HG03520 (cell line): ENCODE results near the gene TGFB1I1.
"Not testable (repeated sequence)": the region's sequence is repeated elsewhere in the genome, so short reads cannot be mapped to it uniquely, and the experiment has no call there.

Experiments used
- ATAC-seq: cut with Tn5 transposase; IDR thresholded peaks from one replicate; pipeline ENCODE4 v1.9.1; 2021; ENCODE audit warnings: mild to moderate bottlenecking, moderate library complexity; ENCODE audit not compliant: unreplicated experiment

Gene TGFB1I1

GRCh38 chr16:31471875-31472708, at the start of gene TGFB1I1:
Gene TGFB1I1, plus strand, starts transcription at chr16:31472152. Its CDS starts 37 bp downstream, at chr16:31472189.
- no peak for ATAC-seq

GRCh38 chr16:31423241-31423640, 48.7 kb upstream of the TGFB1I1 start:
- ATAC-seq: no peak

- ATAC-seq: no peak
These were observed 48.2 kb upstream of the TGFB1I1 start for GRCh38 chr16:31423801-31424200.

- no peak for ATAC-seq
These were observed 44.3 kb upstream of the TGFB1I1 start for GRCh38 chr16:31427441-31428278.

- no peak for ATAC-seq
These were observed 43.7 kb upstream of the TGFB1I1 start, which contains the start of gene COX6A2 for GRCh38 chr16:31428279-31428597. Gene COX6A2, minus strand, starts transcription at chr16:31428360. Its CDS starts 35 bp downstream, at chr16:31428325.

DNA sequence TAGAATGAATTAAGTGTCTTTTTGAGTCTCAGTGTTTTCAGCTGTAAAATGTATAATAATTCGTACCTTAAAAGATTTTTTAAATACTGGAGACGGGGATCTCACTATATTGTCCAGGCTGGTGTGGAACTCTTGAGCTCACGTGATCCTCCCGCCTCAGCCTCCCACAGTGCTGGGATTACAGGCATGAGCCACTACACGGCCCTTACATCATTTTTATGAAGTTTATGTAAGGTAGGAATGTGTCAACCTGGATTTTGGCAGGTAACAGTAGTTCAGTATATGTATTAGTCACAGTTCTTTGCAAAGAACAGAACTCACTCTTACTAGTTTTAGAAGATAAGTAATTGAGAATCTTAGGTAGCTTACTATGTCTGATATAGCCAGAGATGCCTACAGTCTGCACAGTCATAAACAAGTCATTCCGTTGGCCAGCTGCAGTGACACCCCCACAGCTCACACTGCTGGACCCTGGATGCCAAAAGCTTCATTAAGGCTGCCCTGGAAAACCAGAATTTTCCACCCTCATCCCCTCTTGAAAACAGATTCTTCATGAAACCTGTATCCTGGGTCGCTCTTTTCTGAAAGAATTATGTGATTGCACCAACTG, 43.2 kb upstream of the TGFB1I1 start:
- no peak for ATAC-seq

DNA sequence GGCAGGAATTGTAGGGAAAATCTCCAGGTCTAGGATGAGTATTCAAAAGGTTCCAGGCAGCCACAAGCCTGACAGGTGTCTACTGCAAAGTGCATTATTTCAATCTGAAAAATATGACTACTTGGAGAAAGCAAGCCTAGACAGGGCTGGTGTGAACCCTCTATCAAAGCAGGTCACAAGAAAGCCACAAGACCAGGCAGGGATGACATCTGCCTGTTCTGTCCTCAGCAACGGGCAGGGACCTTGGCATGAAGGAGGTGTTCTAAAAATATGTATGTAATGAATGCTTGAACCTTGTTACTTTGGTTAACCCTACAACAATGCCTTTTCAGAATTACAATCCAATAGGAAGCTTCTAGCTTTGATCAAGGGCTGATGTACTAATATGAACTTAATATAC, 42.6 kb upstream of the TGFB1I1 start:
- ATAC-seq: no peak

GRCh38 chr16:31429796-31430195, 42.2 kb upstream of the TGFB1I1 start:
- ATAC-seq: no peak

GRCh38 chr16:31430380-31431052, 41.4 kb upstream of the TGFB1I1 start:
- ATAC-seq: no peak

DNA sequence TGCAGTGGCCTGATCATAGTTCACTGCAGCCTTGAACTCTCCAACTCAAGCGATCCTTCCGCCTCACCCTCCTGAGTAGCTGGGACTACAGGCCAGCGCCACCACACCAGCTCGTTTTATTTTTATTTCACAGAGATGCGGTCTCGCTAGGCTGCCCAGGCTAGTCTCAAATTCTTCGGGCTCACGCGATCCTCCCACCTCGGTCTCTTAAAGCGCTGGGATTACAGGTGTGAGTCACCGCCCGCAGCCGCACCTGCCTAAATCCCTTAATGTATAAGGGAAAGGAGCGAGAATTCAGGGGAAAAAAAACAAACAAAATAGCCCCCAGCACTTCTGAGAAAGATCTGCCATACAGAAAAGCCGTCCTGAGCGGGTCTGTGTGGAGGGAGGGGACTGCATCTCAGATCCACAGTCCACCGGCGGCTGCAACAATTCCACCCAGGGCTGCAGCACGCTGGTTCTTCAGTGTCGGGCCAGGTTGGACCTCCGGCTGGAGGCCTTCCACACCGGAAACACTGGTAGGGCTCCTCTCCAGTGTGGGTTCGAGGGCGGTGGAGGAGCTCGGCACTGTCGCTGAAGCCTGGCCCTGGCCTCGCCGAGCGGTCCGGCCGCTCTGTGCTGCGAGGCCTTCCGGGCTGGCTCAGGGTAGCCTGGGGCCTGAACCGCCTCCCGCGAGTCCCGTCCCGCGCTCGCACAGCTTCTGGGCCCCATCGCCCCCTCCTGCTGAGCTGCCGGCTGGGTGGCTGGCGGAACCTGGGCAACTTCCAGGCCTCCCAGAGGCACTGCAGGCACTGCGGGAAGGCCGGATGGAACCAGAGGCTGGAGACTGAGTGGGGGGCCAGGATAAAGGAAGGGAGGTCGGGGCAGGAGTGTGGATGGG, 36.4 kb upstream of the TGFB1I1 start:
- ATAC-seq: no peak

DNA sequence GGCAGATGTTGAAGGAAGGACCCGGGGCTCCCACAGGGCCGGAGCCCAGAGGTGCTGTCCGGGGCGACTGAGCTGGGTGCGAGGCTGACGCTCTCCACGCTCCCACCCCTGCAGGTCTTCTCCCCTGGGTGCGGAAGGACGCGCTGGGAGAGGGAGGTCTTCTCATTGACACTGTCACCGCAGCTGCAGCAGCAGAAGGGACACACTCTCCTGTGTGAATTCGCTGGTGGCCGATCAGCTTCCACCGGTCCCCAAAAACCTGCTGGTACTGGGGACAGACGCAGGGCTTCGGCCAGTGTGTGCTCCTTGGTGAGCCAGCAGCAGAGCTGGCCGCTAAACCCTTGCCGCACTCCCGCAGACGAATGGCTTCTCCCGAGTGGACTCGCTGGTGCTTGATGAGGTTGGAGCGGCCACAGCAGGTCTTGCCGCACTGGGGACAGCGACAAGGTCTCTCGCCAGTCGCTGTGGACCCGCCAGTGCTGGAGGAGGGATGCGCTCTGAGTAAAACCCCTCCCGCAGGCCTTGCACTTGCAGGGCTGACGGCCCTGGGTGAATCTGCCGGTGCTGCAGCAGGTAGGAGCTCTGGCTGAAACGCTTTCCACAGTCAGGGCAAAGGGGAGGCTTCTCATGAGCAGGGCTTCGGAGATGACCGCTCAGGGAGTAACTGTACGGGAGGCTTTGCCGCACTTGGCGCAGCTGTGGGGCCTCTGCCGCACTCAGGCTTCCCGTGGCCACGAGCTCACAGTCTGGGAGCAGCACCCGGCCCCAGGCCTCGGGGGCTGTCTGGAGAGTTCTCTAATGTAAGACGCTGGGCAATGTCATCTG, 35.5 kb upstream of the TGFB1I1 start:
- no peak for ATAC-seq

GRCh38 chr16:31438414-31438813, 33.5 kb upstream of the TGFB1I1 start:
- ATAC-seq: no peak

GRCh38 chr16:31439023-31439422, 32.9 kb upstream of the TGFB1I1 start:
- ATAC-seq: not testable (repeated sequence)

DNA sequence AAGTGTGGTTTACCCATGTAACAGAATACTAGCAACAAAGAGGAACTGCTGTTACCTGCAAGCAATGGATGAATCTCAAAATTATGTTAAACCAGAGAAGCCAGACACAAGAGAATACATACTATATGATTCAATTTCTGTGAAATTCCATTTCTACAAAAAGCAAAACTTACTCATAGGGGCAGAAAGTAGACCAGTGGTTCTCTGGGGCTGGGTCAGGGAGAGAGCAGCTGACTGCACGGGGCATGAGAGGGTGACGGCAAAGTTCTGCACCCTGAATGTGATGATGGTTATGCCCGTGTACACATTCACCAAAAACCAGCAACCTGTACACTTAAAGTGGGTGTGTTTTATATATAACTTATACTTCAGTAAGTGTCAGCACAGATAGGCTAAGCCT, 32.4 kb upstream of the TGFB1I1 start:
- no peak for ATAC-seq

GRCh38 chr16:31440516-31441184, 31.3 kb upstream of the TGFB1I1 start:
- no peak for ATAC-seq

- no peak for ATAC-seq
These were observed 30.0 kb upstream of the TGFB1I1 start for GRCh38 chr16:31441956-31442355.

GRCh38 chr16:31445931-31446330, 26.0 kb upstream of the TGFB1I1 start:
- not testable (repeated sequence) for ATAC-seq

DNA sequence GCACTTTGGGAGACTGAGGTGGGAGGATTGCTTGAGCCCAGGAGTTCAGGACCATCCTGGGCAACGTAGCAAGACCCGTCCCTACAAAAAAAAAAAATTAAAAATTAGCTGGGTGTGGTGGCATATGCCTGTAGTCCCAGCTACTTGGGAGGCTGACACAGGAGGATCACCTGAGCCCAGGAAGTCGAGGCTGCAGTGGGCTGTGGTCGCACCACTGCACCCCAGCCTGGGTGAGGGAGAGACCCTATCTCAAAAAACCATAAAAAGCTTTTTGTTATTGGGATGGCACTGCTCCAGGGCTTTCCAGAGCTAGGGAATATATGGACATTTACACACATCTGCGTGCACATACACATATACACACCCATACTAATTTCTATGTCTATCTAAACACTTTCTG, 20.8 kb upstream of the TGFB1I1 start:
- ATAC-seq: no peak
